ENCODE results near the gene WDR35.

DNA sequence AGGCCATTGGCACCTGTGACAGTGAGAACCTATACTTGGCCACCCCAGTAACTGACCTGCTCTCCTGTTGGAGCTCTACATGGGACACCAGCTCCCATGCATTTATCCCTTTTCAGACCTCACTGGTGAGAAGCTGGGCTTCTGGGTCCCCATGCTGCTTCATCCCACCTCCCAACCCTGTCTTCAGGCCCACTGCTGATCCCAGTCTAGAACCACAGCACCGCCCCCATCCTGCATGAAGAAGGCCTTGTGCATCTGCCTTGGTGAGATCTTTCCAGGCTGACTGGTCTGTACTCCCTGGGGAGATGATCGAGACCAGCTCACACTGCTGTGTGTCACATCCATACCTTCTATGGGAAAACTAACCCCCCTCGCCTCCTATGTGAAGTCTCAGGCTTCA lies 110.8 kb downstream of the WDR35 start:
- no peak for TF ChIP-seq POLR2A (IDR thresholded peaks at IDR 0.05; ENCODE audit: low read depth, low read length)
- TF ChIP-seq POLR2AphosphoS5 (IDR thresholded peaks at IDR 0.05; ENCODE audit: low read depth, low read length): no peak
- TF ChIP-seq TAF1 (IDR thresholded peaks at IDR 0.05; ENCODE audit: low read depth, low read length): no peak
- no peak for TF ChIP-seq SPI1 (IDR thresholded peaks at IDR 0.05; ENCODE audit: low read depth, low read length)
- TF ChIP-seq POU2F2 (IDR thresholded peaks at IDR 0.05; ENCODE audit: low read depth, low read length): no peak
